Cerebellar cortex (tissue), 1 donor: ENCODE data around the gene INPP4B.

Experiments used
- DNase-seq: peaks from one replicate; pipeline ENCODE4 v3.0.0-alpha.2; 2015; ENCODE audit warnings: low spot score

INPP4B gene

DNA sequence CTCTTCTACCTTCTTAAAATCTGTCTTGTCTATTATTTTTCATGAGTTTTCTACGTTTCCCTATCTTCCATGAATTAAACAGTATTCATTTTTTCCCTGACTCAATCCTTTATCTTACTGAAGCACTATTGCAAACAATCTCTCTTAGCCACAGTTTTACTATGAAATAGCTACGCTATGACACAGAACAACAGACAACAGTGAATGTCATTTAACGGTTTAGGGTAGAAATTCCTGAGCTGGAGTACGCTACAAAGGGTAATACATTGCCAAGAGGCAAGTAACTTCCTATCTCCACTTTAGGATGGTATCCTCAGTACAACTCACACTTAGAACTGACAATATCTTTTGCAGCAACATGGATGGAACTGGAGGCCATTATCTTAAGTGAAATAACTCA, 552.6 kb downstream of the INPP4B start:
- DNase-seq: no peak

DNA sequence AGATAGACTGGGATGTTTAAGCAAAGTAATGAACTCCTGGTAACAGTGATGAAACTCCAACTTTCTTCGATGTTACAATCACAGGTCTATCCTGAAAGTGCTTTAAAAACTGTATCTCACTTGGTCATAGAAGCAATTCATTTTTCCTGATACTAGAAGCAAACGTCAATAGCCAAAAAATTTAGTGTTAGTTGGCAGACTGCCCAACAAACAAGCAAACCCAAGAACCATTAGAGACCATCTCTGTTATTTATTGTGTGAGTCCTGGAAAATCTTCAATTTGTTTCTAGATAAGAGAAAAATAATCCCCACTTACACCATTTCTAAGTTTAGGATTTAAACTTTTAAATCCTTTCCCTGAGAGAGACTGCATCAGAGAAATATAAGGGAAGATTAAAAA, 553.9 kb downstream of the INPP4B start:
- no peak for DNase-seq

DNA sequence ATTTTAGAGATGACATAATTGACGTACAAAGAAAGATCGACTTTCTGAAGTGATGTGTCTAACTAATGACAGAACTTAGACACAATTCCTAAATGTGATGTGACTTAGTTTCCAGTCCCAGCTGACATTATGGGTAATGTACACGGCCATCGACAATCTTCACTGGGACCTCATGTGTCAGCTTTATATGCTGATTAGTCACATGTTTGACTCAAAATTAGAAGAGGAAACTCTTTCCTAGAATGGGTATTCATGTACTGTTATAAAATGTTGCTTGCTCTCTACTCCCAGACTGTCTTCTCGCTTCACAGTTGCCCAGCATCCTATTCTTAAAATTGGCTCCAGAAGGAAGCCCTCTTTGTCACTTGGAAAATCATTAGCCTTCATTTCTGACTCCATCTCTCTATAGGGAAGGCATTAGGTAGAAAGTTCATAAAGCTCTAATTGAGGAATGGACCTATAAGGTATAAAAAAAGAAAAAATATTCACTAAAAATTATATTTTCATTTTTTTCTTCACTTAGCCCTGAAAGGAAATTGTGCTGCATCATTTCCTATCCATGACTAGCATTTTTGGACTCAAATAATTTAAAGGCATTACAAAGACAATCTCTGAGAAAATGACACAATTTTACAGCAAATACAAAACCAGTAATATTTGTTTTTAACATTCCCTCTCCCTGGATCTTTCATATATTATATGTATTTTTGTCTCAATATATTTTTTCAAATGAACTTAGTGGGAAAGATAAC, 554.6 kb downstream of the INPP4B start:
- no peak for DNase-seq

DNA sequence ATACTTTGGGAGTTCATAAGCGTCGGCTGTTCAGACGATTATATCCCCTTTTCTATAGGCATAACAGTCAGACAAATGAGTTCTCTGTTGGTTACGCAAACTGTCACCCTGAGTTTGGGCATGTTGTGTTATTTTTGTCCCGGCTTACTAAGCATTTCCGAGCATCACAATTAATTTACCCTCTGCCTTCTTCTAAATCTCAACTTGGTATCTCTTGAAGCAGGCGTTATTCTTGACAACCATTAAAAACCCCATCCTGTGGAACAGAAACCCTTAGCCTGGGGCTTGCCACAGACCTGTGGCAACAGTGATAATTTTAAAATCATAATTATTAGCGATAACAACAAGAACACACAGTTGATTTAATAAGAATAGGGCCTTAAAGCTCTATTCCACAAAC, 558.7 kb downstream of the INPP4B start:
- no peak for DNase-seq

DNA sequence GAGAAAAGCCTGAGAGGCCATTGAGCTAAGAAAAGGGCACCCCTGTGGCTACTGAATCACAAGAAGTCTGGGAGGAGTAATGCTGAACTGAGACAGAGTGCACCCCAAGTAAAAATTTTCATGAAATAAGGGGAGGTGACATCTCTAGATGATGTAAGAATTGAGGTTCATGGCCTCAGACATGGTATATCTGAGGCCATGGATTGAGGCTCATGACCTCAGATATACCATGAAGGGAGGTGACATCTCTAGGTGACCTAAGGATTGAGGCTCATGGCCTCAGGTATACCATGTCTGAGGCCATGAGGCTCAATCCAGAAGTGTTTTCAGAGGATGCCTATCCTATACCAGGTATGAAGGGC, 560.9 kb downstream of the INPP4B start:
- DNase-seq: no peak

- no peak for DNase-seq
Measured at GRCh38 chr4:142284402-142285221, 561.5 kb downstream of the INPP4B start.

GRCh38 chr4:142282870-142283431, 563.1 kb downstream of the INPP4B start:
- DNase-seq: no peak

- no peak for DNase-seq
Measured at GRCh38 chr4:142281999-142282398, 564.1 kb downstream of the INPP4B start.

DNA sequence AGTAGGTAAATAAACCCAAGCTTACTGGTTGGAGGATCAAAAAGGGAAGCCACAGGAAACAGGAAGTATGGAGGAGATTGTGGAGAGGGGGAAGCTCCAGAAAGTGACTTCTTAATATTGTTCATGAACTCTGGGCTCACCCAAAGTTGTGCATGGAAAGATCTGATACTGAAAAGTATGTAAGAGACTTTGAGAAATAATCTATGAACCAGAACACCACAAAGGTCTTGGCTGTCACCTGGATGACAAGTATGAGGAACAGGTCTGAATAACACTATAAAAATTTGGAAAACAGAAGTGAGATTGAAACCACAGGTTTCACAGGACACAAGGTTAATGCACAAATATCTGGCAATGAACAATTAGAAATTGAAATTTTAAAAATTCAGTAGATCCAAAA, 567.4 kb downstream of the INPP4B start:
- DNase-seq: no peak

DNA sequence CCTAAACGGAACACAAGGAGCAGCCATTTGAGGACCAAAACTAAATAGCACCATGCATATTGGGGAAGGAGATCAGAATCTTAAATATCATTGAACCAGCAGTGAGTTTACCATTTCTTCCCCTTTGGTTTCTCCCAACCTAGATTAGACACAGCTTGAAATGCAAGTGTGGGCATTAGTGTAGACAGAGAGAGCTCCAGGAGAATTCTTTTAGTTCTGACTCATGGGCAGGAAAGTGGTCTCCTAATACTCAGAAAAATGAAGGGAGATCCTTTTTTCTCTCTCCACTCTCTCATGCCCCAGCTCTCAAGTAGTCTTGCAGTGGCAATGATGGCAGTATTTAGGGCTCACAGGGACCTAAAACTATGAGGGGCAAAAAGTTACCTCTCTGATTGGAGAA, 567.9 kb downstream of the INPP4B start:
- DNase-seq: no peak

DNA sequence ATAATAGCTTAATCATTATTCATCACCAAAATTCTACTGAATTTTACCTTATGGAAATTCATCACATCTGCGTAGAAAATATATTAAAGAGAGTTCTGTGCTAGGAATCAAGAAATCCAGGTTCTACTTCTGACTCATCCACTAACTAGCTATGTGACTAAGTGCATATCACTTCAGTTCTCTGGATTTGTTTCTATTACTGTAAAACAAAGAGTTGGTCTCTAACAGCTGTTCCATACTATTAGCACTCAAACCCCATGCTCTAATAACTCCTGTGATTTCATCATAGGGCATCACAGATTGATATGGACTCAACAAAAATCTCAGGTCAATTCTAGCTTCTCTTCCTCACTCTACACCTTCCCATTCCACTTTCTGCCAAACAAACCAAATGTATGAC, 572.0 kb downstream of the INPP4B start:
- DNase-seq: no peak

DNA sequence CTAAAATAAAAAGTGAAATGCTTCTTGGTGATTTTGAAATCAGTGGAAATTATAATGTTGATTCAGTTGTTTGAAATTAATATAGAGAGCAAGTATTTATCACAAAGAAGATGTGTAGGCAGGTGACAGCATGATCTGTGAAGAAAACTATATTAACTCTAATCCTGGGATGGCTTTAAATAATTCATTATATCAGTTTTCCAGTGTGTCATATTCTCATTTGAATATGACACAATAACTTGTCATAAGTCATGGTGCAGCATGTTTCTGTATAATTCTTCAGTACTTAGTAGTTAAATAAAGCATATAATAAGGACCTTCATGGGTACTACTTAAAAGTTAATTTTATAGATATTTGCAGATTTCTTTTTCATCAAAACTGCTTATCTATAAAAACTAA, 573.6 kb downstream of the INPP4B start:
- DNase-seq: no peak

- DNase-seq: no peak
Measured at GRCh38 chr4:142271832-142272231, 574.3 kb downstream of the INPP4B start.

DNA sequence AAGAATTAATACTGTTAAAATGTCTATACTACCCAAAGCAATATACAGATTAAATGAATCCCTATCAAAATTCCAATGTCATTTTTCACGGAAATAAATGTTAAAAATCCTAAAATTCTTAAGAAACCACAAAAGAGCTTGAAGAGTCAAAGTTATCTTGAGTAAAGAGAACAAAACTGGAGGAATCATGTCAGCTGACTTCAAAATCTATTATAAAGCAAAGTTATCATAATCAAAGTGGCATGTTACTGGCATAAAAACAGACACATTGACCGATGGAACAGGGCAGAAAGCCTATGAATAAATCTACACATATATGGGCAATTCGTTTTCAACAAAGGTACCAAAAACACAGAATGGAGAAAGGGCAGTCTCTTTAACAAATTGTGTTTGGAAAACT, 579.0 kb downstream of the INPP4B start:
- no peak for DNase-seq

DNA sequence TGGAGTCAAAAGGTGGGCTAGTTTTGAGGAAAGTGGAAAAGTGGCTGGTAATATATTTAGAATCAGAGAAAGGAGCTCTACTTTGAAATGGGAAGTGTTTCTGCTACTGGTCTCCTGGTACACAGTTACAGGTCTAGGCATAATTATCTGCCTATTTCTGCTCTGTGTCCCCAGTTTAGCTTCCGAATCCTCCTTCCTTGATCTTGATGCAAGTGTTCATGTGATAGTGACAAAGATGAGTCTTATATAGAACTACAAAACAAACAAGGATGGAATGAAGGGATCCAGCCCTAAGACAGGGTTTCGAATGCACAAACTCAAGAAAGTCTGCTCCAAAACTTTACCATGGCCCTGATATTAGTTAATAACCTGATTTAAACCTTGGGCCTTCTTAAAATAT, 580.2 kb downstream of the INPP4B start:
- DNase-seq: no peak

GRCh38 chr4:142265536-142265935, 580.6 kb downstream of the INPP4B start:
- DNase-seq: no peak

GRCh38 chr4:142264961-142265360, 581.1 kb downstream of the INPP4B start:
- DNase-seq: no peak

DNA sequence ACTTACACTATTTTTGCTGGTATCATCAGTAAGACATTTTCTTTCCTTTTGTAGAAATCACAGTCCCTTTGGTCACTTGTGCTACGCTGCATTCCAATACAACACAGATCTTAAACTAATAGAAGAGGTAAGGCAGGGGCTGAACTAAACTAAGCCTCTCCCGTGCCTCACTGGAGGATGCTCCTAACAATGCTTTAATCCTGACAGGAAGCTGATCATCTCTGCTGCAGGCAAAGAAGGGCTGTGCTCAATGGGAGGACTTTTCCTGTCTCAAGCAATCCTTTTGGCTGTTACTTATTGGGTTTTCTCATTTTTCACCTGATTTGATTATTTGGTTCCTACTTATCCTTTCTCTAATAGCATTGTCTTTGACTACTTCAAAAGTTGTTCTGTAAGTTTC, 583.1 kb downstream of the INPP4B start:
- DNase-seq: no peak

DNA sequence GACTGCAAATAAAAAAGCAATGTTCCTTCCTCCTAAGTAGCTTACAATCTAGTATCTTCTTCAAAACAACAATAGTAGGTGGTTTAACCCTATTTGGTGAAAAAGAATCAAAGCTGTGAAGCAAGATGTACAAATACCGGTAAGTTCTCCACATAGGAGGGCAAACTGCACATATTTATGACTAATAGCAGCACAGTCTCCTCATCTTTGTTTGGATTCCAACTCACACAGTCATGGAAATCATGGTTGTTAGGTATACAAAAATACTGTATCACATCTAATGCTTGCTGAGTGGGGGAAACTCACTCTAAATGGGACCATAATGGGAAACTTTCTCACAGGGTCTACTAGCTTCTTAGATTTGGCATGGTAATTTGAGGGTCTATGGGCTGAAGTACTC, 597.2 kb downstream of the INPP4B start:
- DNase-seq: no peak

- DNase-seq: no peak
Measured at GRCh38 chr4:142243255-142243654, 602.8 kb downstream of the INPP4B start.

DNA sequence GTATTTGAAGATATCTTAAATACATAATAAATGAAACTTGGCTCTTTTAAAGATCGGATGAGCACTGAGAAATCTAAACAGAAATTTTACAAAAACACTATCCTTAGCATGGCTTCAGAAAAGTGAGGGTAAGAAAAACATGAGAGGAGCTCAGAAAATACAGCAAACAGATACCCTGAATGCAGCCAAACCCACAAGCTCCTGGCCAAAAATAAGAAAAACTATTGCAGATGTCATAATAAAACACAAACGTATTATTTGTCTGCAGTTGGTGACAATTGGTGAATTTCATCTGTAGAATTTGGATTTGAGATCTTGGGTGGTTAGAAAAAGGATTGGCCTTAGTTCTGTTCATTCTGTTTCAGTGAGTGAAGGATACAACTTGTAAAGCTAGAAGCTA, 603.9 kb downstream of the INPP4B start:
- no peak for DNase-seq

- DNase-seq: no peak
Measured at GRCh38 chr4:142238589-142238988, 607.5 kb downstream of the INPP4B start.

GRCh38 chr4:142236268-142236667, 609.8 kb downstream of the INPP4B start:
- no peak for DNase-seq
